ENCODE measurements around the gene ENTPD5.

The ENTPD5 gene

GRCh38 chr14:73955674-73956073, 63.4 kb downstream of the ENTPD5 start:
- no peak for TF ChIP-seq CTCF (conservative IDR thresholded peaks at IDR 0.05; ENCODE audit: low read length)
- no peak for TF ChIP-seq EZH2phosphoT487 (IDR thresholded peaks at IDR 0.05; ENCODE audit: borderline replicate concordance)
- Histone ChIP-seq H3K4me3 (ENCODE audit: low read length, poor library complexity, severe bottlenecking) (no peak overlapping the region), H3K79me2 (ENCODE audit: insufficient read depth, low read length) (peaks cover 7% of the 10 kb centered on the region), H3K4me2 (ENCODE audit: low read depth, low read length, poor library complexity, severe bottlenecking) (no peak overlapping the region), H3K4me1 (ENCODE audit: insufficient read depth, low read length, poor library complexity, severe bottlenecking) (peaks cover 4% of the 10 kb centered on the region), H4K20me1 (ENCODE audit: insufficient read depth, low read length, poor library complexity, severe bottlenecking) (no peaks in the 10 kb centered on the region), H3K9me2 (replicated peaks; ENCODE audit: low read depth, low read length) (no peaks in the 10 kb centered on the region), H2AFZ (ENCODE audit: low read length) (no peak overlapping the region), H3K9me3 (ENCODE audit: insufficient read depth, low read depth, low read length) (no peaks in the 10 kb centered on the region), H3F3A (ENCODE audit: low read depth) (no peaks in the 10 kb centered on the region), H3K9ac (ENCODE audit: low read depth, low read length, poor library complexity, severe bottlenecking) (no peak overlapping the region), H3K36me3 (ENCODE audit: insufficient read depth, low read length) (peaks cover 41% of the 10 kb centered on the region; the same call in 1 of the 2 replicates), H3K27me3 (ENCODE audit: insufficient read depth, low read length, poor library complexity, severe bottlenecking) (no peaks in the 10 kb centered on the region)

DNA sequence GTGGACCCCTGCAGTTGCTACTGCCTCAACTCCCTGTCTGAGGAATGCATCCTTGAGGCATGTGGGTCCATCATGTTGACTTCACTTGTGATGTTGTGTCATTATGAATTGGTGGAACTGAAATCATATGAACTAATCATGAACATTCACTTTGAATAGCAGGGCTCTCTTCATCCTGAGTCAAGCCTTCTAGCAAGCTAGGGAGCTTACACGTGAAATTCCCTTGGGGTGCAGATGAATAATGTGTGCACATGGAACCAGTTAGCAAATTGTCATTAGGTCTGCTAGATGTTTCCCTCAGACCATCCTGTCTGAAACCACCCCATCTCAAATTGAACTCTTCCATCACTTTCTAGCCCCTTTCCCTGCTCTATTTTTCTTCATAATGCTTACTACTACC, 65.4 kb downstream of the ENTPD5 start:
- TF ChIP-seq CTCF (conservative IDR thresholded peaks at IDR 0.05; ENCODE audit: low read length) (no peak), EZH2phosphoT487 (IDR thresholded peaks at IDR 0.05; ENCODE audit: borderline replicate concordance) (no peak)
- H3K9me2 ChIP-seq (replicated peaks; ENCODE audit: low read depth, low read length), result no peaks in the 10 kb centered on the region

DNA sequence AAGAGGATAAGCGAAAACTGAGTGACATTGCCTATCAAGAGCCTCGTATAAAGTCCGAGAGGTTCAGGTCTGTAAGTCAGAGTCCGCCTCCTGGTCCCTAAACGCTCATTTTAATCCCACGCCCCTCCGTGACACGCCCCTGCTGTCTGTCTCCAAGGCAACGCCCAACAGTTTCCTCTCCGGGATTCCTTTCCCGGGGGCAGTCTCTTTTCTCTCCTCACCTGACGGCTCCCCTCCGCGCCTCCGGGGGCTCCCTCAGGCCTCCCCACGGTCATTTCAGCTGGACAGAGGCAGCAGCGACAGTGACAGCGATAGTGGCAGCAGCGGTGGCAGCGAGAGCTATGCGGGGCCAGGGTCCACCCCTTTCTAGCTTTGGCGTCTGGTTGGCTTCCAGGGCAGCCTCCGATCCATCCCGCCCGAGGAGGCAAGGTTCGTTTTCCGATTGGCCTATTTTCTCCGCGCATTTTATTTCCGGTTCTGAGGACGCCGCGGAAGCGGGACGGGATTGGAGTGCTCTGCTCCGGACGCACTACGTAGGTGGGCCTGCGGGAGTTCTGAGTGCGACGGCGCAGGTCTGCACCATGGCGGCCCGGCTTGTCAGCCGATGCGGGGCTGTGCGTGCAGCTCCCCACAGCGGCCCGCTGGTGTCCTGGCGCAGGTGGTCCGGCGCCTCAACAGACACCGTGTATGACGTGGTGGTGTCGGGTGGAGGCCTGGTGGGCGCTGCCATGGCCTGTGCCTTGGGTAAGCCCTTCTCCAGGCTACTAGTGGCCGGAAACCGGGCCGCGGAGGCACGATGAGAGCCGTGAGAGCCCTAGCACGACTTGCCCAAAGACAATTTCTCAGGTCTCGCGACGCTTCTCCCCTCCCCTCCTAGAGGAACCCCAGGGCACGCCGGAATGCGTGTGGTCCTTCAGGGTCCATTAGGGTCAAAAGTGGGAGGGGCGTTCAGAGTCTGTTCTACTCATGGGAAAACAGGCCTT, 69.0 kb downstream of the ENTPD5 start, which contains the start of the genes COQ6 and FAM161B:
COQ6 (plus strand) TSS at position 551 of the 983 bp plus-strand sequence; CDS start at position 582, 31 bp downstream.
FAM161B (minus strand) TSS at position 343 of the 983 bp plus-strand sequence; CDS start at position 275, 68 bp downstream.
- TF ChIP-seq EZH2phosphoT487 (IDR thresholded peaks at IDR 0.05; ENCODE audit: borderline replicate concordance) (no peak), CTCF (conservative IDR thresholded peaks at IDR 0.05; ENCODE audit: low read length) (0 out of 2 replicates have a peak, but pooled peaks have one; percentile 10)
- Histone ChIP-seq H2AFZ (ENCODE audit: low read length) (peak within 1 kb of the TSS; percentile 95), H3K9ac (ENCODE audit: low read depth, low read length, poor library complexity, severe bottlenecking) (peak within 1 kb of the TSS; percentile 80), H3K4me1 (ENCODE audit: insufficient read depth, low read length, poor library complexity, severe bottlenecking) (peaks cover 4% of the 10 kb centered on the region), H3K9me2 (replicated peaks; ENCODE audit: low read depth, low read length) (no peaks in the 10 kb centered on the region), H3K9me3 (ENCODE audit: insufficient read depth, low read depth, low read length) (no peaks in the 10 kb centered on the region), H3K4me2 (ENCODE audit: low read depth, low read length, poor library complexity, severe bottlenecking) (peak within 1 kb of the TSS; percentile 77), H3F3A (ENCODE audit: low read depth) (no peaks in the 10 kb centered on the region), H3K27me3 (ENCODE audit: insufficient read depth, low read length, poor library complexity, severe bottlenecking) (no peaks in the 10 kb centered on the region), H3K79me2 (ENCODE audit: insufficient read depth, low read length) (peaks cover 9% of the 10 kb centered on the region), H3K4me3 (ENCODE audit: low read length, poor library complexity, severe bottlenecking) (peak within 1 kb of the TSS; percentile 80), H3K36me3 (ENCODE audit: insufficient read depth, low read length) (0 out of 2 replicates have a peak, but pooled peaks cover under 1% of the 10 kb centered on the region), H4K20me1 (ENCODE audit: insufficient read depth, low read length, poor library complexity, severe bottlenecking) (no peaks in the 10 kb centered on the region)

More for the DNA sequence above, 65.4 kb downstream of the ENTPD5 start:
- Histone ChIP-seq H3K79me2 (ENCODE audit: insufficient read depth, low read length) (peaks cover 9% of the 10 kb centered on the region), H3K27me3 (ENCODE audit: insufficient read depth, low read length, poor library complexity, severe bottlenecking) (no peaks in the 10 kb centered on the region), H2AFZ (ENCODE audit: low read length) (no peak overlapping the region), H3K4me3 (ENCODE audit: low read length, poor library complexity, severe bottlenecking) (no peak overlapping the region), H3K4me1 (ENCODE audit: insufficient read depth, low read length, poor library complexity, severe bottlenecking) (peaks cover 4% of the 10 kb centered on the region), H3K4me2 (ENCODE audit: low read depth, low read length, poor library complexity, severe bottlenecking) (no peak overlapping the region), H3F3A (ENCODE audit: low read depth) (no peaks in the 10 kb centered on the region), H4K20me1 (ENCODE audit: insufficient read depth, low read length, poor library complexity, severe bottlenecking) (no peaks in the 10 kb centered on the region), H3K36me3 (ENCODE audit: insufficient read depth, low read length) (peaks cover 25% of the 10 kb centered on the region; the same call in 1 of the 2 replicates), H3K9me3 (ENCODE audit: insufficient read depth, low read depth, low read length) (no peaks in the 10 kb centered on the region), H3K9ac (ENCODE audit: low read depth, low read length, poor library complexity, severe bottlenecking) (no peak overlapping the region)
